Measurements from ENCODE around the gene COG8.
A peak's percentile ranks its signal among the peaks of the same experiment; 100 is the strongest.

Gene COG8

DNA sequence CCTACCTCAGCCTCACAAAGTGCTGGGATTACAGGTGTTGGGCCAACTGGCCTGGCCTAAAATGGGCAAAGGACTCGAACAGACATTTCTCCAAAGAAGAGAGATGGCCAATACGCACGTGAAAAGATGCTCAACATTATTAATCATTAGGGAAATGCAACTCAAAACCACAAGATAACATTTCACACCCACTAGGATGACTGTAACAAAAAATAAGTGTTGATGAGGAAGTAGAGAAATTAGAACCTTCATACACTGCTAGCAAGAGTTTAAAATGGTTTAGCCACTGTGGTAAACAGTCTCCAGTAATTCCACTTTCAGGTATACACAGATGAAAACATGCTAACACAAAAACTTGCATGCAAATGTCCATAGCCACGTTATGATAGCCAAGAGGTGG lies 6.6 kb upstream of the COG8 start:
- TF ChIP-seq EZH2phosphoT487 (IDR thresholded peaks at IDR 0.05; ENCODE audit: borderline replicate concordance, low read length) = no peak
- no peak for TF ChIP-seq CTCF (IDR thresholded peaks at IDR 0.05; ENCODE audit: low read depth, low read length, poor library complexity, severe bottlenecking)
- Histone ChIP-seq H3K27me3 (ENCODE audit: control insufficient read depth, low read length) (no peaks in the 10 kb centered on the region), H3K36me3 (ENCODE audit: control insufficient read depth, low read length) (peaks cover 51% of the 10 kb centered on the region), H3K4me1 (ENCODE audit: control insufficient read depth, low read length) (peaks cover 28% of the 10 kb centered on the region), H3K27ac (ENCODE audit: low read depth, low read length) (peak overlapping the region; percentile 42), H3F3A (ENCODE audit: control insufficient read depth, insufficient read depth) (peaks cover 23% of the 10 kb centered on the region), H4K20me1 (ENCODE audit: control insufficient read depth, insufficient read depth, low read depth, low read length) (no peaks in the 10 kb centered on the region; the same call in 1 of the 2 replicates), H3K9me2 (replicated peaks; ENCODE audit: control insufficient read depth, low read length) (no peaks in the 10 kb centered on the region), H3K9me3 (ENCODE audit: control insufficient read depth, insufficient read depth, low read length) (no peaks in the 10 kb centered on the region), H3K4me2 (ENCODE audit: low read length) (peak overlapping the region; percentile 14; the same call in 1 of the 2 replicates), H3K79me2 (ENCODE audit: control insufficient read depth, low read length) (peaks cover 24% of the 10 kb centered on the region), H3K4me3 (ENCODE audit: low read length) (no peak overlapping the region)

GRCh38 chr16:69344171-69344570 lies 4.8 kb upstream of the COG8 start:
- peaks cover 59% of the 10 kb centered on the region for H3K36me3 ChIP-seq (ENCODE audit: control insufficient read depth, low read length)
- H3K4me1 ChIP-seq (ENCODE audit: control insufficient read depth, low read length) = peaks cover 32% of the 10 kb centered on the region
- peaks cover 41% of the 10 kb centered on the region for H3K79me2 ChIP-seq (ENCODE audit: control insufficient read depth, low read length)
- H3K27me3 ChIP-seq (ENCODE audit: control insufficient read depth, low read length) = no peaks in the 10 kb centered on the region
- peaks cover 23% of the 10 kb centered on the region for H3F3A ChIP-seq (ENCODE audit: control insufficient read depth, insufficient read depth)
- no peak overlapping the region for H3K4me2 ChIP-seq (ENCODE audit: low read length)
- TF ChIP-seq EZH2phosphoT487 (IDR thresholded peaks at IDR 0.05; ENCODE audit: borderline replicate concordance, low read length) = no peak
- TF ChIP-seq CTCF (IDR thresholded peaks at IDR 0.05; ENCODE audit: low read depth, low read length, poor library complexity, severe bottlenecking) = no peak
- H3K9me2 ChIP-seq (replicated peaks; ENCODE audit: control insufficient read depth, low read length) = no peaks in the 10 kb centered on the region
- H3K9me3 ChIP-seq (ENCODE audit: control insufficient read depth, insufficient read depth, low read length) = no peaks in the 10 kb centered on the region
- H3K27ac ChIP-seq (ENCODE audit: low read depth, low read length) = no peak overlapping the region
- H4K20me1 ChIP-seq (ENCODE audit: control insufficient read depth, insufficient read depth, low read depth, low read length) = no peaks in the 10 kb centered on the region; the same call in 1 of the 2 replicates
- H3K4me3 ChIP-seq (ENCODE audit: low read length) = no peak overlapping the region

- peaks cover 60% of the 10 kb centered on the region for H3K36me3 ChIP-seq (ENCODE audit: control insufficient read depth, low read length)
- H3K79me2 ChIP-seq (ENCODE audit: control insufficient read depth, low read length) = peaks cover 62% of the 10 kb centered on the region
These were observed 806 bp upstream of the COG8 start for GRCh38 chr16:69340095-69340644.

More at GRCh38 chr16:69340095-69340644, 806 bp upstream of the COG8 start:
- no peaks in the 10 kb centered on the region for H3K27me3 ChIP-seq (ENCODE audit: control insufficient read depth, low read length)
- no peaks in the 10 kb centered on the region for H3K9me3 ChIP-seq (ENCODE audit: control insufficient read depth, insufficient read depth, low read length)
- no peaks in the 10 kb centered on the region for H4K20me1 ChIP-seq (ENCODE audit: control insufficient read depth, insufficient read depth, low read depth, low read length)
- TF ChIP-seq EZH2phosphoT487 (IDR thresholded peaks at IDR 0.05; ENCODE audit: borderline replicate concordance, low read length) = no peak
- TF ChIP-seq CTCF (IDR thresholded peaks at IDR 0.05; ENCODE audit: low read depth, low read length, poor library complexity, severe bottlenecking) = no peak
- peak overlapping the region; percentile 91 for H3K4me3 ChIP-seq (ENCODE audit: low read length)
- peaks cover 8% of the 10 kb centered on the region for H3F3A ChIP-seq (ENCODE audit: control insufficient read depth, insufficient read depth)
- peaks cover 29% of the 10 kb centered on the region for H3K4me1 ChIP-seq (ENCODE audit: control insufficient read depth, low read length)
- H3K27ac ChIP-seq (ENCODE audit: low read depth, low read length) = peak overlapping the region; percentile 70
- no peaks in the 10 kb centered on the region for H3K9me2 ChIP-seq (replicated peaks; ENCODE audit: control insufficient read depth, low read length)
- H3K4me2 ChIP-seq (ENCODE audit: low read length) = peak overlapping the region; percentile 87

Data from DOHH2 (cell line).